ENCODE data around the gene SECTM1. TPM values are rescaled to one million over a fixed set of nuclear protein-coding genes. Genes with fewer than 3 reads are reported as not detected.

The SECTM1 gene
- total and polyA plus RNA-seq, 2 experiments from 2014 or later = 0.21 to 1.3 TPM

DNA sequence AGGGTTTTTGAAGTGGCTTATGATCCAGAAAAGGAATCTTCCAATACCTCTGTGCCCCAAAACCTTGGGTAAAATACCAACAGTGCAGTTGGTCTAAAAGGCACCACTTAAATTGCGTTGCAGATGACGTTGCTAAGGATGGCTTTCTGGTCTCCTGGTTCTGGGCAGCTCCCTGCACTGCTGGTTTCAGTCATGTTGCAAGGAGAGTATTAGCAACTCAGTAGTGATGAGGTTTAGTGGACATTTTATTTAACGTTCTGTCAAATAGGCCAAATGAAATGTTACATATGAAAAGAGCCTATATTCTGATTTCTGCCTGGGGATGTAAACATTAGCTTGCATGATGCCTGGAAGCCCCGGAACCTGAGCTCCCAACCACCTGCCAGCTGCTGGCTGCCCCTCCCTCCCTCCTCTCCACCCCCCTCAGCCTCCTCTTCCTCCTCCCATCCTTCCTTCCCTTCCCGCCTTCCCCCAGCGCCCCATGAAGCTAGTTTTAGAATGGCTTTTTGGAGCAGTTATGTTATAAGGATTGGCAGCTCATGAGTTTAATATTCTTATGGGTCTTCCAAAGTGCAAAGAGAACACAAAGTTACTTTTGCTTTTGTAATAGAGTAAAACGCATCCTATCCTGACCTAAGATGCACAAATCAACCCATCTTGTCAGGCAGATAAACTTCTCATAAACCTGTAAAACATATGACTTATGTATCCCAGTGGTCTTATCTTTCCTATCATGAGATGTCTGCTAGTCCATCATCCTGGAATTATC, 36.9 kb downstream of the SECTM1 start:
- H3K4me3 ChIP-seq = no peak overlapping the region

DNA sequence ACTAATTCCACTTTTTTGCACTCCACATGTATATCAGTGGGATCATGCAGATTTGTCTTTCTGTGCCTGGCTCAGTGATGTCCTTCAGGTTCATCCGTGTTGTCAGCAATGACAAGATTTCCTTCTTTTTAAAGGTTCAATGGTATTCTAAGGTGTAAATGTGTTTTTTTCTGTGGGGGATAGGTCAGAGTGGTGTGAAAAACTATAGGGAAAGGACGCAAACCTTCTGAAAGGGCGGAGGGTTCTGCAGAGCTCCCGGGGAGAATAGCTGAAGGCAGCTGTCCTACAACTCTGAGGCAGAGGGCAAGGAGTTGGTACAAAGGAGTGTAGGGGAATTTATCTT, 38.1 kb downstream of the SECTM1 start:
- Histone ChIP-seq H3K4me2 (no peak overlapping the region), H3F3A (replicated peaks; ENCODE audit: low read depth) (peaks cover 19% of the 10 kb centered on the region), H2AFZ (no peak overlapping the region), H3K27ac (ENCODE audit: low read depth) (no peak overlapping the region), H3K79me2 (replicated peaks; ENCODE audit: insufficient read depth) (0 out of 2 replicates have a peak, but pooled peaks cover 3% of the 10 kb centered on the region), H3K4me1 (ENCODE audit: insufficient read depth) (peaks cover 8% of the 10 kb centered on the region; the same call in 1 of the 2 replicates), H3K9me2 (ENCODE audit: insufficient read depth) (no peaks in the 10 kb centered on the region), H4K20me1 (replicated peaks; ENCODE audit: insufficient read depth) (no peaks in the 10 kb centered on the region), H3K27me3 (ENCODE audit: insufficient read depth) (peaks cover 4% of the 10 kb centered on the region; the same call in 1 of the 2 replicates), H3K36me3 (ENCODE audit: insufficient read depth) (no peaks in the 10 kb centered on the region), H3K4me3 (no peak overlapping the region)
- H3K9me3 Mint-ChIP-seq = no peaks in the 10 kb centered on the region
- DNase-seq (ENCODE audit: low spot score) (no peak), ATAC-seq (no peak)
- no peaks in the 10 kb centered on the region; the same call in 2 of the 3 replicates for H3K36me3 Mint-ChIP-seq (ENCODE audit: low read depth)
- H3K27ac Mint-ChIP-seq = no peak overlapping the region
- peaks cover 18% of the 10 kb centered on the region for H3K27me3 Mint-ChIP-seq (ENCODE audit: insufficient read depth, low read depth, poor library complexity)
- H3K4me1 Mint-ChIP-seq = peaks cover 28% of the 10 kb centered on the region
- no peak overlapping the region for H3K4me3 Mint-ChIP-seq
- TF ChIP-seq, protein P1, sequence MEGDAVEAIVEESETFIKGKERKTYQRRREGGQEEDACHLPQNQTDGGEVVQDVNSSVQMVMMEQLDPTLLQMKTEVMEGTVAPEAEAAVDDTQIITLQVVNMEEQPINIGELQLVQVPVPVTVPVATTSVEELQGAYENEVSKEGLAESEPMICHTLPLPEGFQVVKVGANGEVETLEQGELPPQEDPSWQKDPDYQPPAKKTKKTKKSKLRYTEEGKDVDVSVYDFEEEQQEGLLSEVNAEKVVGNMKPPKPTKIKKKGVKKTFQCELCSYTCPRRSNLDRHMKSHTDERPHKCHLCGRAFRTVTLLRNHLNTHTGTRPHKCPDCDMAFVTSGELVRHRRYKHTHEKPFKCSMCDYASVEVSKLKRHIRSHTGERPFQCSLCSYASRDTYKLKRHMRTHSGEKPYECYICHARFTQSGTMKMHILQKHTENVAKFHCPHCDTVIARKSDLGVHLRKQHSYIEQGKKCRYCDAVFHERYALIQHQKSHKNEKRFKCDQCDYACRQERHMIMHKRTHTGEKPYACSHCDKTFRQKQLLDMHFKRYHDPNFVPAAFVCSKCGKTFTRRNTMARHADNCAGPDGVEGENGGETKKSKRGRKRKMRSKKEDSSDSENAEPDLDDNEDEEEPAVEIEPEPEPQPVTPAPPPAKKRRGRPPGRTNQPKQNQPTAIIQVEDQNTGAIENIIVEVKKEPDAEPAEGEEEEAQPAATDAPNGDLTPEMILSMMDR (conservative IDR thresholded peaks at IDR 0.05; ENCODE audit: low read depth in 2 of 2) = no peak
- TF ChIP-seq ZNF114 (CRISPR knock-in tag; IDR thresholded peaks at IDR 0.05) (no peak), JUNB (IDR thresholded peaks at IDR 0.05; ENCODE audit: unreplicated experiment) (no peak), EZH2phosphoT487 (IDR thresholded peaks at IDR 0.05; ENCODE audit: unreplicated experiment) (no peak), POLR2AphosphoS5 (IDR thresholded peaks at IDR 0.05; ENCODE audit: low read depth) (no peak), NANOG (IDR thresholded peaks at IDR 0.05; ENCODE audit: borderline replicate concordance) (no peak), CREB1 (CRISPR knock-in tag; IDR thresholded peaks at IDR 0.05; ENCODE audit: low read depth) (no peak)
- TF ChIP-seq, protein P2, sequence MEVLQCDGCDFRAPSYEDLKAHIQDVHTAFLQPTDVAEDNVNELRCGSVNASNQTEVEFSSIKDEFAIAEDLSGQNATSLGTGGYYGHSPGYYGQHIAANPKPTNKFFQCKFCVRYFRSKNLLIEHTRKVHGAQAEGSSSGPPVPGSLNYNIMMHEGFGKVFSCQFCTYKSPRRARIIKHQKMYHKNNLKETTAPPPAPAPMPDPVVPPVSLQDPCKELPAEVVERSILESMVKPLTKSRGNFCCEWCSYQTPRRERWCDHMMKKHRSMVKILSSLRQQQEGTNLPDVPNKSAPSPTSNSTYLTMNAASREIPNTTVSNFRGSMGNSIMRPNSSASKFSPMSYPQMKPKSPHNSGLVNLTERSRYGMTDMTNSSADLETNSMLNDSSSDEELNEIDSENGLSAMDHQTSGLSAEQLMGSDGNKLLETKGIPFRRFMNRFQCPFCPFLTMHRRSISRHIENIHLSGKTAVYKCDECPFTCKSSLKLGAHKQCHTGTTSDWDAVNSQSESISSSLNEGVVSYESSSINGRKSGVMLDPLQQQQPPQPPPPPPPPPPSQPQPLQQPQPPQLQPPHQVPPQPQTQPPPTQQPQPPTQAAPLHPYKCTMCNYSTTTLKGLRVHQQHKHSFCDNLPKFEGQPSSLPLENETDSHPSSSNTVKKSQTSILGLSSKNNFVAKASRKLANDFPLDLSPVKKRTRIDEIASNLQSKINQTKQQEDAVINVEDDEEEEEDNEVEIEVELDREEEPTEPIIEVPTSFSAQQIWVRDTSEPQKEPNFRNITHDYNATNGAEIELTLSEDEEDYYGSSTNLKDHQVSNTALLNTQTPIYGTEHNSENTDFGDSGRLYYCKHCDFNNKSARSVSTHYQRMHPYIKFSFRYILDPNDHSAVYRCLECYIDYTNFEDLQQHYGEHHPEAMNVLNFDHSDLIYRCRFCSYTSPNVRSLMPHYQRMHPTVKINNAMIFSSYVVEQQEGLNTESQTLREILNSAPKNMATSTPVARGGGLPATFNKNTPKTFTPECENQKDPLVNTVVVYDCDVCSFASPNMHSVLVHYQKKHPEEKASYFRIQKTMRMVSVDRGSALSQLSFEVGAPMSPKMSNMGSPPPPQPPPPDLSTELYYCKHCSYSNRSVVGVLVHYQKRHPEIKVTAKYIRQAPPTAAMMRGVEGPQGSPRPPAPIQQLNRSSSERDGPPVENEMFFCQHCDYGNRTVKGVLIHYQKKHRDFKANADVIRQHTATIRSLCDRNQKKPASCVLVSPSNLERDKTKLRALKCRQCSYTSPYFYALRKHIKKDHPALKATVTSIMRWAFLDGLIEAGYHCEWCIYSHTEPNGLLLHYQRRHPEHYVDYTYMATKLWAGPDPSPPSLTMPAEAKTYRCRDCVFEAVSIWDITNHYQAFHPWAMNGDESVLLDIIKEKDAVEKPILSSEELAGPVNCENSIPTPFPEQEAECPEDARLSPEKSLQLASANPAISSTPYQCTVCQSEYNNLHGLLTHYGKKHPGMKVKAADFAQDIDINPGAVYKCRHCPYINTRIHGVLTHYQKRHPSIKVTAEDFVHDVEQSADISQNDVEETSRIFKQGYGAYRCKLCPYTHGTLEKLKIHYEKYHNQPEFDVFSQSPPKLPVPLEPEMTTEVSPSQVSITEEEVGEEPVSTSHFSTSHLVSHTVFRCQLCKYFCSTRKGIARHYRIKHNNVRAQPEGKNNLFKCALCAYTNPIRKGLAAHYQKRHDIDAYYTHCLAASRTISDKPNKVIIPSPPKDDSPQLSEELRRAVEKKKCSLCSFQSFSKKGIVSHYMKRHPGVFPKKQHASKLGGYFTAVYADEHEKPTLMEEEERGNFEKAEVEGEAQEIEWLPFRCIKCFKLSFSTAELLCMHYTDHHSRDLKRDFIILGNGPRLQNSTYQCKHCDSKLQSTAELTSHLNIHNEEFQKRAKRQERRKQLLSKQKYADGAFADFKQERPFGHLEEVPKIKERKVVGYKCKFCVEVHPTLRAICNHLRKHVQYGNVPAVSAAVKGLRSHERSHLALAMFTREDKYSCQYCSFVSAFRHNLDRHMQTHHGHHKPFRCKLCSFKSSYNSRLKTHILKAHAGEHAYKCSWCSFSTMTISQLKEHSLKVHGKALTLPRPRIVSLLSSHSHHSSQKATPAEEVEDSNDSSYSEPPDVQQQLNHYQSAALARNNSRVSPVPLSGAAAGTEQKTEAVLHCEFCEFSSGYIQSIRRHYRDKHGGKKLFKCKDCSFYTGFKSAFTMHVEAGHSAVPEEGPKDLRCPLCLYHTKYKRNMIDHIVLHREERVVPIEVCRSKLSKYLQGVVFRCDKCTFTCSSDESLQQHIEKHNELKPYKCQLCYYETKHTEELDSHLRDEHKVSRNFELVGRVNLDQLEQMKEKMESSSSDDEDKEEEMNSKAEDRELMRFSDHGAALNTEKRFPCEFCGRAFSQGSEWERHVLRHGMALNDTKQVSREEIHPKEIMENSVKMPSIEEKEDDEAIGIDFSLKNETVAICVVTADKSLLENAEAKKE (CRISPR knock-in tag; IDR thresholded peaks at IDR 0.05) = no peak
- TF ChIP-seq, protein P3, sequence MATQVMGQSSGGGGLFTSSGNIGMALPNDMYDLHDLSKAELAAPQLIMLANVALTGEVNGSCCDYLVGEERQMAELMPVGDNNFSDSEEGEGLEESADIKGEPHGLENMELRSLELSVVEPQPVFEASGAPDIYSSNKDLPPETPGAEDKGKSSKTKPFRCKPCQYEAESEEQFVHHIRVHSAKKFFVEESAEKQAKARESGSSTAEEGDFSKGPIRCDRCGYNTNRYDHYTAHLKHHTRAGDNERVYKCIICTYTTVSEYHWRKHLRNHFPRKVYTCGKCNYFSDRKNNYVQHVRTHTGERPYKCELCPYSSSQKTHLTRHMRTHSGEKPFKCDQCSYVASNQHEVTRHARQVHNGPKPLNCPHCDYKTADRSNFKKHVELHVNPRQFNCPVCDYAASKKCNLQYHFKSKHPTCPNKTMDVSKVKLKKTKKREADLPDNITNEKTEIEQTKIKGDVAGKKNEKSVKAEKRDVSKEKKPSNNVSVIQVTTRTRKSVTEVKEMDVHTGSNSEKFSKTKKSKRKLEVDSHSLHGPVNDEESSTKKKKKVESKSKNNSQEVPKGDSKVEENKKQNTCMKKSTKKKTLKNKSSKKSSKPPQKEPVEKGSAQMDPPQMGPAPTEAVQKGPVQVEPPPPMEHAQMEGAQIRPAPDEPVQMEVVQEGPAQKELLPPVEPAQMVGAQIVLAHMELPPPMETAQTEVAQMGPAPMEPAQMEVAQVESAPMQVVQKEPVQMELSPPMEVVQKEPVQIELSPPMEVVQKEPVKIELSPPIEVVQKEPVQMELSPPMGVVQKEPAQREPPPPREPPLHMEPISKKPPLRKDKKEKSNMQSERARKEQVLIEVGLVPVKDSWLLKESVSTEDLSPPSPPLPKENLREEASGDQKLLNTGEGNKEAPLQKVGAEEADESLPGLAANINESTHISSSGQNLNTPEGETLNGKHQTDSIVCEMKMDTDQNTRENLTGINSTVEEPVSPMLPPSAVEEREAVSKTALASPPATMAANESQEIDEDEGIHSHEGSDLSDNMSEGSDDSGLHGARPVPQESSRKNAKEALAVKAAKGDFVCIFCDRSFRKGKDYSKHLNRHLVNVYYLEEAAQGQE (IDR thresholded peaks at IDR 0.05; ENCODE audit: unreplicated experiment) = no peak

More for the DNA sequence above, 36.9 kb downstream of the SECTM1 start:
- H2AFZ ChIP-seq = peak overlapping the region; percentile 66
- H3F3A ChIP-seq (replicated peaks; ENCODE audit: low read depth) = peaks cover 18% of the 10 kb centered on the region
- H3K27me3 ChIP-seq (ENCODE audit: insufficient read depth) = peaks cover 4% of the 10 kb centered on the region; the same call in 1 of the 2 replicates
- 0 out of 2 replicates have a peak, but pooled peaks cover 3% of the 10 kb centered on the region for H3K79me2 ChIP-seq (replicated peaks; ENCODE audit: insufficient read depth)
- TF ChIP-seq EZH2phosphoT487 (IDR thresholded peaks at IDR 0.05; ENCODE audit: unreplicated experiment) = no peak
- H3K4me3 Mint-ChIP-seq = no peak overlapping the region
- no peaks in the 10 kb centered on the region for H4K20me1 ChIP-seq (replicated peaks; ENCODE audit: insufficient read depth)
- no peak for DNase-seq (ENCODE audit: low spot score)
- H3K36me3 Mint-ChIP-seq (ENCODE audit: low read depth) = no peaks in the 10 kb centered on the region; the same call in 2 of the 3 replicates
- H3K9me3 Mint-ChIP-seq = no peaks in the 10 kb centered on the region
- H3K27ac ChIP-seq (ENCODE audit: low read depth) = no peak overlapping the region
- no peaks in the 10 kb centered on the region for H3K9me2 ChIP-seq (ENCODE audit: insufficient read depth)
- H3K4me1 ChIP-seq (ENCODE audit: insufficient read depth) = peaks cover 8% of the 10 kb centered on the region; the same call in 1 of the 2 replicates
- H3K4me2 ChIP-seq = no peak overlapping the region; the same call in 1 of the 2 replicates
- no peak overlapping the region for H3K27ac Mint-ChIP-seq
- H3K36me3 ChIP-seq (ENCODE audit: insufficient read depth) = no peaks in the 10 kb centered on the region
- ATAC-seq = no peak
- peaks cover 18% of the 10 kb centered on the region for H3K27me3 Mint-ChIP-seq (ENCODE audit: insufficient read depth, low read depth, poor library complexity)
- peaks cover 28% of the 10 kb centered on the region for H3K4me1 Mint-ChIP-seq
